WI38 (cell line): ENCODE measurements around the gene FOXN3.

Source experiments
- H3K4me3 ChIP-seq: 2 replicates; pipeline ENCODE4 v1.5.1; 2011; ENCODE audit warnings: low read depth, mild to moderate bottlenecking, control low read depth, low read length
- CTCF ChIP-seq: IDR thresholded peaks from 2 replicates; pipeline ENCODE4 v1.5.1; 2012; ENCODE audit warnings: low read depth, mild to moderate bottlenecking, control low read depth, low read length

FOXN3 gene

GRCh38 chr14:89359477-89360222 lies 57.4 kb downstream of the FOXN3 start:
- H3K4me3 ChIP-seq = no peak overlapping the region
- TF ChIP-seq CTCF = no peak

- H3K4me3 ChIP-seq = no peak overlapping the region
- TF ChIP-seq CTCF = no peak
These were observed 59.3 kb downstream of the FOXN3 start for GRCh38 chr14:89357655-89358297.

DNA sequence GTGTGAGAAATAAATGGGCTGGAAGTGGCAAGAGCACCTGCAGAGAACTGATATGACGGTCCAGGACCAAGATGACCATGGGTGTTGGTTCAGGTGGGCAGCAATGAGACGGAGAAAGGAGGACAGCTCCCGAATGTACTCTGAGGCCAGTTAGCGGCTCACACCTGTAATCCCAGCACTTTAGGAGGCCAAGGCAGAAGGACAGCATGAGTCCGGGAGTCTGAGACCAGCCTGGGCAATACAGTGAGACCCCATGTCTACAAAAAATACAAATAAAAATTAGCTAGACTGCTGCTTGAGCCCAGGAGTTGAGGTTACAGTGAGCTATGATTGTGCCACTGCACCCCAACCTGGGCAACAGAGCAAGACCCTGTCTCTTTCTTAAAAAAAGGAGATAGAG lies 60.1 kb downstream of the FOXN3 start:
- no peak overlapping the region for H3K4me3 ChIP-seq
- TF ChIP-seq CTCF = no peak

- no peak for TF ChIP-seq CTCF
These were observed 60.5 kb downstream of the FOXN3 start for GRCh38 chr14:89356496-89356895.

GRCh38 chr14:89353766-89354113 lies 63.3 kb downstream of the FOXN3 start:
- no peak overlapping the region for H3K4me3 ChIP-seq
- no peak for TF ChIP-seq CTCF

More at GRCh38 chr14:89356496-89356895, 60.5 kb downstream of the FOXN3 start:
- H3K4me3 ChIP-seq = no peak overlapping the region

DNA sequence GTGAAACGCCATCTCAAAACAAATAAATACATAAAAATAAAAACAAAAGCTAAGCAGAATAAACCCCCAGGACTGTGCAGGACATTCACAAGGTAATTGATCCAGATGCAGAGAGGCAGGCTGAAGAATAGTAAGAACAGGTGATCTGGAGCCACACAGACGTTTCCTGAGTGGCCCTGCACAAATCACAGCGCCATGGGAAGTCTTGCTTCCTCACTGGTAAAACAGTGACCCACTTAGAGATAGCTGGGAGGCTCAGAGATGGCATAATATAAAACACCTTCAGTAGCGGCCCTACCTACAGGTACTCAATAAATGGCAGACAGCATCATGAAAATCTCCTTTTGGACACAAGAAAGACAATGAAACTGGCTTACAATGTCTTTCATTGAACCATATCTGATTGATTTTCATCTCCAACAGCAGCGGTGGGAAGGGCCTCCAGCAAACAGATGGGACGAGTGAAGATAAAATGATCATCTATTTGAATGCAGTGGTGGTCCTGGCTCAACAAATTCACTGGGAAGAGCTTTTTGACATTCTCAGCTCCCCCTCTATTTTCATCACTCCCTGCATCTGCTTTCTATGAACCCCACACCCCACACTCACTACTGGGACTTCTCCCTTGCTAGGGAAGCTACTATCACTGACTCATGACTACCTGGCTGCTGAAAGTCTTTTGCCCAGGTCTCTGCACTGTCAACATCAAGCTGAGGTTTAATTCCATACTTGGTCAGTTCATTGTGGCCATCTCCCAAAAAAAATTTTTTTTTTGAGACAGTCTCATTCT lies 63.9 kb downstream of the FOXN3 start:
- H3K4me3 ChIP-seq = no peak overlapping the region
- TF ChIP-seq CTCF = no peak
